ENCODE data around the gene RTN4R. TPM values are rescaled to one million over a fixed set of nuclear protein-coding genes. Genes with fewer than 3 reads are reported as not detected.

The RTN4R gene
- total RNA-seq, 1 experiment from 2014 or later = 16.3 TPM

- DNase-seq (ENCODE audit: low read depth, low spot score) (no peak), ATAC-seq (no peak)
- in situ Hi-C loops (cut with HindIII; ENCODE audit: low pct_unique_long_range_greater_than_20kb, low sequenced_read_pairs) = no loop called here
- no peak overlapping the region for H3K27ac ChIP-seq (ENCODE audit: low read length)
- H3K9me3 ChIP-seq (ENCODE audit: control insufficient read depth, insufficient read depth, low read depth, low read length) = no peaks in the 10 kb centered on the region
- H3K36me3 ChIP-seq (ENCODE audit: control insufficient read depth, insufficient read depth, low read length) = no peaks in the 10 kb centered on the region
- TF ChIP-seq TCF7L2 (IDR thresholded peaks at IDR 0.05; ENCODE audit: low read depth, low read length) (no peak), POLR2AphosphoS5 (IDR thresholded peaks at IDR 0.05; ENCODE audit: low read depth, low read length) (no peak), REST (IDR thresholded peaks at IDR 0.05; ENCODE audit: insufficient read depth in 1 of 2, low read depth in 2 of 2, low read length in 1 of 2) (no peak), SIN3A (IDR thresholded peaks at IDR 0.05; ENCODE audit: borderline replicate concordance, insufficient read depth, low read depth, low read length) (no peak), CTCF (IDR thresholded peaks at IDR 0.05) (no peak)
- ChIA-PET POLR2A (no interaction called here), CTCF (no interaction called here)
- H3K4me3 ChIP-seq (ENCODE audit: low read depth in 2 of 2, low read length in 2 of 2) = no peak overlapping the region
- no TSS peak for BruUV-seq (replicated peaks)
- H3K27me3 ChIP-seq (ENCODE audit: control insufficient read depth, insufficient read depth, low read length) = no peaks in the 10 kb centered on the region
- H3K4me1 ChIP-seq (ENCODE audit: control insufficient read depth, insufficient read depth, low read length) = no peaks in the 10 kb centered on the region
- intact Hi-C loops (cut with micrococcal nuclease; ENCODE audit: unreplicated experiment) = loop anchor here (10.0 kb wide), 1 partner anchor 59 kb away; no protein-coding TSS in a partner anchor
Measured at GRCh38 chr22:20234314-20234682, 33.8 kb downstream of the RTN4R start.

GRCh38 chr22:20233351-20234313, 34.5 kb downstream of the RTN4R start:
- TF ChIP-seq SIN3A (IDR thresholded peaks at IDR 0.05; ENCODE audit: borderline replicate concordance, insufficient read depth, low read depth, low read length) (no peak), CTCF (IDR thresholded peaks at IDR 0.05) (no peak), TCF7L2 (IDR thresholded peaks at IDR 0.05; ENCODE audit: low read depth, low read length) (no peak), POLR2AphosphoS5 (IDR thresholded peaks at IDR 0.05; ENCODE audit: low read depth, low read length) (no peak)
- Histone ChIP-seq H3K36me3 (ENCODE audit: control insufficient read depth, insufficient read depth, low read length) (no peaks in the 10 kb centered on the region), H3K4me1 (ENCODE audit: control insufficient read depth, insufficient read depth, low read length) (no peaks in the 10 kb centered on the region), H3K9me3 (ENCODE audit: control insufficient read depth, insufficient read depth, low read depth, low read length) (no peaks in the 10 kb centered on the region), H3K4me3 (ENCODE audit: low read depth in 2 of 2, low read length in 2 of 2) (no peak overlapping the region), H3K27ac (ENCODE audit: low read length) (no peak overlapping the region), H3K27me3 (ENCODE audit: control insufficient read depth, insufficient read depth, low read length) (no peaks in the 10 kb centered on the region)
- no peak for ATAC-seq
- ChIA-PET POLR2A (no interaction called here), CTCF (no interaction called here)
- intact Hi-C loops (cut with micrococcal nuclease; ENCODE audit: unreplicated experiment) (loop anchor here (10.0 kb wide), 1 partner anchor 59 kb away; no protein-coding TSS in a partner anchor), in situ Hi-C loops (cut with HindIII; ENCODE audit: low pct_unique_long_range_greater_than_20kb, low sequenced_read_pairs) (no loop called here)
- DNase-seq (ENCODE audit: low read depth, low spot score) = no peak
- no TSS peak for BruUV-seq (replicated peaks)

Data from Panc1 (cell line).